Thoracic aorta (tissue), 2 donors: ENCODE results near the gene ATAD3C. TPM values are rescaled to one million over a fixed set of nuclear protein-coding genes. Genes with fewer than 3 reads are reported as not detected.
"Not testable (repeated sequence)": the region's sequence is repeated elsewhere in the genome, so short reads cannot be mapped to it uniquely, and the experiment has no call there.

Experiments used
- ATAC-seq: fragments of 150-250 bp; one replicate; pipeline ENCODE4 v1.8.0; 2017; ENCODE audit warnings: low read depth; ENCODE audit not compliant: insufficient number of reproducible peaks, low FRiP score
- DNase-seq: peaks from one replicate; pipeline ENCODE4 v3.0.0-alpha.2; 2020; ENCODE audit warnings: low spot score
- H3K27ac ChIP-seq, 2 donors: fragments of 200-600 bp; sonication (generic); 1 replicate in 1 of 2; 2 replicates in 1 of 2; pipeline ENCODE4 v1.5.1; 2016; ENCODE audit warnings: mild to moderate bottlenecking in 2 of 2, moderate library complexity in 2 of 2
- H3K27me3 ChIP-seq: fragments of 200-600 bp; sonication (generic); replicated peaks from 2 replicates; pipeline ENCODE4 v1.6.0; 2016; ENCODE audit warnings: mild to moderate bottlenecking; ENCODE audit not compliant: insufficient read depth
- H3K36me3 ChIP-seq: fragments of 200-600 bp; sonication (generic); one replicate; pipeline ENCODE4 v1.5.1; 2016
- H3K4me1 ChIP-seq, 2 donors: fragments of 200-600 bp; sonication (generic); 1 replicate in 1 of 2; 2 replicates in 1 of 2; pipeline versions ENCODE4 v1.5.1 to v1.6.0; 2016; ENCODE audit warnings: low read depth in 2 of 2, mild to moderate bottlenecking in 1 of 2; ENCODE audit not compliant: control insufficient read depth in 1 of 2
- H3K4me3 ChIP-seq: fragments of 200-600 bp; sonication (generic); 2 replicates; pipeline ENCODE4 v1.5.1; 2016; ENCODE audit warnings: mild to moderate bottlenecking
- H3K9me3 ChIP-seq: fragments of 200-600 bp; sonication (generic); 2 replicates; pipeline ENCODE4 v1.5.1; 2016
- CTCF ChIP-seq: fragments of 200-600 bp; sonication (generic); IDR thresholded peaks from one replicate; pipeline ENCODE4 v1.5.1; 2019; ENCODE audit warnings: antibody characterized with exemption
- total RNA-seq, 2 donors: library from RNA; depleted of rRNA; stranded (reverse); fragments of >200 nt; gene quantifications; one replicate each; pipeline versions ENCODE4 v1.1.0 to v1.2.3, GENCODE V29; 2016

ATAD3C gene
- total RNA-seq, 2 donors from 2014 or later = 0.27 TPM; not detected in 1

DNA sequence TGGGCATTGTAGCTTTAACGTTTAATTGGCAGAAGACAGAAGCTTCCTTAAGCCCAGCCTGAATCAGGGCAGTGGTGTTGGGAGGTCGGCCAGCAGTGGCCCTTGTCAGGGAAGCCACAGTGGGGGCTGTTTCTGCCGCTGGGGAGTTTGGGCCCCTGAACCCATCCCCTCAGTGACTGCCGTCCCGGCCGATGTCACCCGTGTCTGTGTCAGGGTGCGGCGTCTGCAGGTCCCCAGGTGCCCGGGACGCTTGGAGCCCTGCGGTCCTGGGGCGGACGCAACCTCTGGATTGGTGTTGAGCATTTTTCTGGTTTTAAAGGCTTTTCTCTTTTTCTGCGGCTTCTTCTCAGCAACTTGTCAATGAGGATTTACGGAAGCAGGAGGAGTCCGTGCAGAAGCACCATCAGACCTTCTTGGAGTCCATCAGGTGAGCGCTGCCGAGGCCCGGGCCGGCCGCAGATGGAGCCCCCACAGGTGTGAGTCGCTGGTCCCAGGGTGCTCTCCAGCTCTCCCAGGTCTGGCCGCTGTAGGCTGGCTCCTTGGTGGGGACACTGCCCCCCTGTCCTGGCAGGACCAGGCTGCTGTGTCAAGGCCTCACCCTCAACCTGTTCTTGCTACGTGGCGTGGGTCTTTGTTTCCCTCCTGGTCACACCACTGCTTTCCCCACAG is 2.3 kb downstream of the ATAD3C start:
- TF ChIP-seq CTCF = no peak

DNA sequence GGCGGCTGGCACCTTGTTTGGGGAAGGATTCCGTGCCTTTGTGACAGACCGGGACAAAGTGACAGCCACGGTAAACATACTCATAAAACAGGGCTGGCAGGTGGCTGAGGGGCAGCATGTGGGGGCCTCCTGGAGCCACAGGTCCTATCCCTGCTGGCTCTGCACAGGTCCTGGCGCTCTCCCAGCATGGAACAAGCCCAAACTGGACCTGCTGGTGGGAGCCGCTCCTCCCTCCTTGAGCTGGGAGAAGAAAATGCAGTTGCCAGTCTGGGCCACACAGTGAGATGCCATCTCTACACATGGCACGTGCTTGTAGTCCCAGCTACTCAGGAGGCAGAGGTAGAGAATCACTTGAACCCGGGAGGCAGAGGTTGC is 2.9 kb downstream of the ATAD3C start:
- ATAC-seq = not testable (repeated sequence)

More for the DNA sequence above, 2.3 kb downstream of the ATAD3C start:
- Histone ChIP-seq H3K4me1 (no peaks in the 10 kb centered on the region), H3K27me3 (no peaks in the 10 kb centered on the region), H3K9me3 (no peaks in the 10 kb centered on the region), H3K36me3 (no peaks in the 10 kb centered on the region), H3K27ac (no peak overlapping the region), H3K4me3 (no peak overlapping the region)
- ATAC-seq (no peak), DNase-seq (no peak)

GRCh38 chr1:1452882-1453281 is 3.4 kb downstream of the ATAD3C start:
- DNase-seq (no peak), ATAC-seq (no peak)
- no peak for TF ChIP-seq CTCF
- no peak overlapping the region for H3K4me3 ChIP-seq
- no peak overlapping the region for H3K27ac ChIP-seq
- no peaks in the 10 kb centered on the region for H3K36me3 ChIP-seq
- no peaks in the 10 kb centered on the region for H3K9me3 ChIP-seq
- H3K27me3 ChIP-seq = no peaks in the 10 kb centered on the region
- no peaks in the 10 kb centered on the region for H3K4me1 ChIP-seq

More for the DNA sequence above, 2.9 kb downstream of the ATAD3C start:
- H3K27ac ChIP-seq, H3K27me3 ChIP-seq, H3K4me3 ChIP-seq, DNase-seq, H3K4me1 ChIP-seq, H3K9me3 ChIP-seq, H3K36me3 ChIP-seq: not testable (repeated sequence)

DNA sequence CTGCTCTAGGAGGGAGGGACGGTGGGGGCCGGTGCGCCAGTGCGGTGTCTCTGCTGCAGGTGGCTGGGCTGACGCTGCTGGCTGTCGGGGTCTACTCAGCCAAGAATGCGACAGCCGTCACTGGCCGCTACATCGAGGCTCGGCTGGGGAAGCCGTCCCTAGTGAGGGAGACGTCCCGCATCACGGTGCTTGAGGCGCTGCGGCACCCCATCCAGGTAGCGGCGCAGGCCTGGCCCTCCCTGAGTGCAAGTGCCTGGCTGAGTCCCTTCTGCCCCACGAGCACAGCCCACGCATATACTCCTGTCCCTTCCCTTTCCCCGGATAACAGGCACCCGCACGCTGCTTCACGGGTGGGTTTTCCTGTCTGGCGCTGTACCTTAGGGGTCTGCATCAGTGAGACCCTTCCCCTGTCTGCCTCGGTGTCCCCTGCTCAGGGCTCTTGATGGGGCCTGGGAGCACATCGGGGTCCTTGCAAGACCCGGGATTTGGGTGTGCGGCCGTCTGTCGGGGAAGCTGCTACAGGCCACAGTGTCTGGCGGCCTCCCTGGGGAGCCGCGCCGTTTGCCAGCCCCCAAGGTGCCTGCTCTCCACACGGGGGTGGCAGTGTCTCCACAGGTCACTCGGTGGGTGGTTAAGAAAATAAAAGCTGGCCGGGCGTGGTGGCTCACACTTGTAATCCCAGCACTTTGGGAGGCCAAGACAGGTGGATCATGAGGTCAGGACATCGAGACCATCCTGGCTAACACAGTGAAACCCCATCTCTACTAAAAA is 5.0 kb downstream of the ATAD3C start:
- not testable (repeated sequence) for H3K27ac ChIP-seq, H3K9me3 ChIP-seq, DNase-seq, H3K27me3 ChIP-seq, H3K4me3 ChIP-seq, ATAC-seq, H3K4me1 ChIP-seq, H3K36me3 ChIP-seq

- no peak for TF ChIP-seq CTCF
- no peaks in the 10 kb centered on the region for H3K9me3 ChIP-seq
- no peak overlapping the region for H3K4me3 ChIP-seq
- no peak for ATAC-seq
- H3K36me3 ChIP-seq = no peaks in the 10 kb centered on the region
- no peak for DNase-seq
- H3K27ac ChIP-seq = no peak overlapping the region
- no peaks in the 10 kb centered on the region for H3K27me3 ChIP-seq
- no peaks in the 10 kb centered on the region for H3K4me1 ChIP-seq
Measured at GRCh38 chr1:1455366-1455884, 5.9 kb downstream of the ATAD3C start.

GRCh38 chr1:1455934-1456333 is 6.4 kb downstream of the ATAD3C start:
- H3K4me1 ChIP-seq, H3K27ac ChIP-seq, H3K4me3 ChIP-seq, H3K27me3 ChIP-seq, ATAC-seq, DNase-seq, H3K36me3 ChIP-seq, H3K9me3 ChIP-seq: not testable (repeated sequence)

GRCh38 chr1:1456683-1457255 is 7.3 kb downstream of the ATAD3C start:
- not testable (repeated sequence) for H3K27me3 ChIP-seq, ATAC-seq, H3K4me1 ChIP-seq, DNase-seq, H3K4me3 ChIP-seq, H3K27ac ChIP-seq, H3K9me3 ChIP-seq, H3K36me3 ChIP-seq

GRCh38 chr1:1459156-1459555 is 9.7 kb downstream of the ATAD3C start:
- H3K4me3 ChIP-seq, H3K4me1 ChIP-seq, H3K36me3 ChIP-seq, DNase-seq, ATAC-seq, H3K9me3 ChIP-seq, H3K27ac ChIP-seq, H3K27me3 ChIP-seq: not testable (repeated sequence)

GRCh38 chr1:1459711-1460110 is 10.2 kb downstream of the ATAD3C start:
- ATAC-seq, H3K36me3 ChIP-seq, H3K4me1 ChIP-seq: not testable (repeated sequence)

More at GRCh38 chr1:1459711-1460110, 10.2 kb downstream of the ATAD3C start:
- not testable (repeated sequence) for H3K9me3 ChIP-seq, H3K27ac ChIP-seq, H3K27me3 ChIP-seq, DNase-seq, H3K4me3 ChIP-seq
